Heart right ventricle (tissue), 16 donors: ENCODE results near the gene SART1. TPM values are rescaled to one million over a fixed set of nuclear protein-coding genes. Genes with fewer than 3 reads are reported as not detected.

ENCODE experiments used
- ATAC-seq, 8 donors: fragments of 200-7000 bp; cut with Tn5 transposase; one replicate each; pipeline ENCODE4 v1.9.1; 2020; ENCODE audit warnings: mild to moderate bottlenecking in 8 of 8, moderate library complexity in 8 of 8, moderate number of reproducible peaks in 1 of 8
- DNase-seq, 2 donors: peaks; one replicate each; pipeline ENCODE4 v3.0.0-alpha.2; 2020
- H3K27ac ChIP-seq, 10 donors: fragments of 200-600 bp; sonication (generic) in 2 of 10; one replicate each; pipeline versions ENCODE4 v1.5.0 to v1.8.0; 2020 to 2022; ENCODE audit warnings: mild to moderate bottlenecking in 3 of 10
- H3K27me3 ChIP-seq, 7 donors: fragments of 200-600 bp; one replicate each; pipeline ENCODE4 v1.8.0; 2021 to 2022; ENCODE audit warnings: mild to moderate bottlenecking in 2 of 7
- H3K36me3 ChIP-seq, 9 donors: fragments of 200-600 bp; sonication (generic) in 1 of 9; one replicate each; pipeline versions ENCODE4 v1.5.0 to v1.8.0; 2020 to 2022; ENCODE audit warnings: mild to moderate bottlenecking in 2 of 9
- H3K4me1 ChIP-seq, 9 donors: fragments of 200-600 bp; sonication (generic) in 1 of 9; one replicate each; pipeline versions ENCODE4 v1.5.0 to v1.8.0; 2020 to 2022; ENCODE audit warnings: mild to moderate bottlenecking in 4 of 9
- H3K4me3 ChIP-seq, 10 donors: fragments of 200-600 bp; sonication (generic) in 2 of 10; one replicate each; pipeline versions ENCODE4 v1.5.0 to v1.8.0; 2020 to 2022; ENCODE audit warnings: mild to moderate bottlenecking in 7 of 10, moderate library complexity in 2 of 10
- H3K9me3 ChIP-seq, 11 donors: fragments of 200-600 bp in 10 of 11; sonication (generic) in 2 of 11; one replicate each; pipeline versions ENCODE4 v1.5.0 to v1.8.0; 2013 to 2022; ENCODE audit warnings: mild to moderate bottlenecking in 2 of 11, control low read depth in 1 of 11, moderate library complexity in 1 of 11
- WGBS, 2 donors: extraction: QIAGEN DNeasy Blood & Tissue Kit; methylation state at CpG; one replicate each; pipeline ENCODE4 v1.1.7; 2013; ENCODE audit warnings: inconsistent platforms in 1 of 2; 5-methylcytosine and 5-hydroxymethylcytosine counted together
- intact Hi-C, 10 donors: fragments of 100-400 bp; cut with DNase I; formaldehyde crosslinking; loops; one replicate each; pipeline versions ENCODE4 v1.11.1 to v1.14.2; 2022
- polyA plus RNA-seq, 2 donors: library from polyadenylated mRNA; stranded (reverse); fragments of 200-250 nt; gene quantifications; one replicate each; pipeline ENCODE4 v1.2.3, GENCODE V29; 2013
- total RNA-seq, 10 donors: library from RNA; stranded (reverse); fragmentation: NEBNext Ultra II Directional in 3 of 10; extraction: Animal tissue kit (Norgen Biotek cat#: 25700) in 3 of 10; gene quantifications; one replicate each; pipeline versions ENCODE4 v1.2.1 to v1.2.4, GENCODE V29; 2021 to 2023
- TF ChIP-seq, protein P1 (sequence below), 9 donors: fragments of 200-600 bp; sonication (generic) in 2 of 9; IDR thresholded peaks; one replicate each; pipeline versions ENCODE4 v1.5.0 to v1.8.0; 2021 to 2022; ENCODE audit warnings: antibody characterized with exemption in 9 of 9, mild to moderate bottlenecking in 5 of 9, moderate library complexity in 1 of 9
- donor health status: Arrhythmogenic right ventricular cardiomyopathy.
- donor health status: ischemic (EF 13 %, LVEDD 7.1; RV severe dilation, severe dysfunction).
- donor health status: healthy with polysubstance abuse.
- donor health status: DM: no; HTN: yes; CAD: no.
- donor health status: DM: no; HTN: no; CAD: no.
- donor health status: ischemic (EF 25% LVEDD 6.9; RV normal size, moderate dysfunction).
- donor health status: ischemic (EF 25% LVEDD 5.7; RV mildly dilated, moderate dysfunction).
- donor health status: healthy.
- donor health status: DM: yes; HTN: yes; CAD: no.
- donor health status: Ischemic cardiomyopathy.
- donor health status: ischemic (EF 35%, LVEDD 5.7; RV mildly dilated, moderate dysfunction).
- donor health status: nonischemic (EF 11% LVEDD 7.7; RV severe dilation, severe dysfunction).
- donor health status: DM: yes; HTN: yes; CAD: no.
- donor health status: PGD.
- donor health status: ischemic (EF 29% LVEDD 5.4; RV normal size, mild dysfunction).
- donor health status: nonischemic (EF 23%, LVEDD 6.1; RV moderate dilation, normal function).

SART1 gene
- total and polyA plus RNA-seq, 12 donors, result 26.2 to 160 (median 33.5) TPM

DNA sequence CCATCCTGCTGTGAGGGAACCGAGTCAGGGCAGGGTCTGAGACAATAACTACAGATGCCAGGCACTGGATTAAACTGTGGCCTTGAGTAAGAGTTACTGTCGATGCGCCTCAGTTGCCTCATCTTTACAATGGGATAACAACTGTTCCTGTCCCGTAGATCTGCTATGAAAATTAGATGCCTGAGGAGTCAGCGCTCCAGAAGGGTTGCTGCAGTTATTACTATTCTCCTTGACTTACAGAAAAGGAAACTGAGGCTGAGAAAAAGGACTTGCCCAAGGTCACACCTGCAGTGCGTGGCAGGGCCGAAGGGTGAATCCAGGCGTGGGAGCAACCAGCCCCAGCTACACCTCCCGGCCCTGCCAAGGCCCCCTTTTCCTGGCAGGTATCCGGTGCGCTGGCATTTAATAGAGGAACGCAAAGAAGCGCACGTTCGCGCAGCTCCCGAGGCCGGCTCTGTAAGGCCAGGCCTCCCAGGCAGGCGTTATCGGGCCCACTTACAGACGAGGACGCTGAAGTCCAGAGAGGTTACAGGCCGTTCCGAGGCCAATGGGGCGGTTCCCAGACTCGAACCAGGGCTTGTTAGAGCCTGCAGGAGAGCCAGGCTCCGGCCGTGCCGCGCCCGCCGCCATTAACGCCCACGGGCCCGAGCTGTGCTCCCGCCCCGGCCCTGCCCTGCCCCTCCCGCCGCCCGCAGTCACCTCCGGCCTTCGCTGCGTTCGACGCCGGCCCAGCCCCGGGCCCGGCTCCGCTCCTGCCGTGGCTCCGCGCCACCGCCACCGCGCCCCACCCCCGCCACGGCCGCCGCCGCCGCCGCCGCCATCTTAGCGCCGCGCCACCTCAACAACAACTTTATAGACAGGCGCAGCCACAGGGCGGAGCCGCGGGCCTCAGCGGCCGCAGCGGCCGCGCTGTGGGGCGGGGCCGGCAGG, 43.1 kb upstream of the SART1 start, which contains the start of gene C11orf68:
TSS of gene C11orf68 (minus strand) at position 852 of the 930 bp plus-strand sequence. CDS start at position 821, 31 bp downstream.
- intact Hi-C loops, result loop anchor here in 5 of 10 donors (1.0 to 5.0 kb wide), 8 partner anchors 28 to 346 kb away; partner anchors contain the start of genes SART1 (in 5 of the 5), FIBP (in 4 of the 5), CCDC85B (in 1 of the 5) and FAM89B (in 1 of the 5)
- Histone ChIP-seq H3K4me3 (peak within 1 kb of the TSS; percentile 81 to 100 (median 98)), H3K9me3 (no peaks in the 10 kb centered on the region), H3K27me3 (no peaks in the 10 kb centered on the region), H3K27ac (peak within 1 kb of the TSS; percentile 95 to 99 (median 97)), H3K4me1 (peaks cover 36 to 60% (median 53%) of the 10 kb centered on the region in 9 donors), H3K36me3 (peaks cover 0 to 37% (median 4%) of the 10 kb centered on the region in 9 donors)
- peak in 2 of 8 donors; percentile 0 to 1 for ATAC-seq
- TF ChIP-seq, protein P1, sequence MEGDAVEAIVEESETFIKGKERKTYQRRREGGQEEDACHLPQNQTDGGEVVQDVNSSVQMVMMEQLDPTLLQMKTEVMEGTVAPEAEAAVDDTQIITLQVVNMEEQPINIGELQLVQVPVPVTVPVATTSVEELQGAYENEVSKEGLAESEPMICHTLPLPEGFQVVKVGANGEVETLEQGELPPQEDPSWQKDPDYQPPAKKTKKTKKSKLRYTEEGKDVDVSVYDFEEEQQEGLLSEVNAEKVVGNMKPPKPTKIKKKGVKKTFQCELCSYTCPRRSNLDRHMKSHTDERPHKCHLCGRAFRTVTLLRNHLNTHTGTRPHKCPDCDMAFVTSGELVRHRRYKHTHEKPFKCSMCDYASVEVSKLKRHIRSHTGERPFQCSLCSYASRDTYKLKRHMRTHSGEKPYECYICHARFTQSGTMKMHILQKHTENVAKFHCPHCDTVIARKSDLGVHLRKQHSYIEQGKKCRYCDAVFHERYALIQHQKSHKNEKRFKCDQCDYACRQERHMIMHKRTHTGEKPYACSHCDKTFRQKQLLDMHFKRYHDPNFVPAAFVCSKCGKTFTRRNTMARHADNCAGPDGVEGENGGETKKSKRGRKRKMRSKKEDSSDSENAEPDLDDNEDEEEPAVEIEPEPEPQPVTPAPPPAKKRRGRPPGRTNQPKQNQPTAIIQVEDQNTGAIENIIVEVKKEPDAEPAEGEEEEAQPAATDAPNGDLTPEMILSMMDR (IDR thresholded peaks at IDR 0.05), result no peak
- WGBS, 2 donors, result 4 to 6% methylated on average over 46 to 77 of the region's 77 CpGs
- peak in 1 of 2 donors; percentile 14 for DNase-seq

DNA sequence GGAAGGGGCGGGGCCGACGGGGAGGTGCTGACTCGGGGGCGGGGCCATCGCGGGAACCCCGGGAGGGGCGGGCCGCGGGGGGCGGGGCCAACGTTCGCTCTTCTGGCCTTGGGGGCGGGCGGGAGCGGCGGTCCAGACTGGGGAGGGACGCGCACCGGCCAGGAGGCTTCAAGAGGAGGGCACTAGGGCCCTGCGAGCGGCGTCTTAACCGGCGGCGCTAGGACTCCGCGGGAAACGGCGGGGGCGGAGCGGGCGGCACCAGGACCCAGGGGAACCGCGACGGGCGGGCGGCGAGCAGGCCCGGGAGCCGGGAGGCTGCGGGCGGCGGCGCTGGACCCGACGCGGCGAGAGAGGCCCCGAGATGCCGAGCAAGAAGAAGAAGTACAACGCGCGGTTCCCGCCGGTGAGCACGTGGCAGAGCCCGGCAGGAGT, 42.4 kb upstream of the SART1 start, which contains the start of gene DRAP1:
TSS of gene DRAP1 (plus strand) at position 286 of the 432 bp plus-strand sequence. CDS start at position 362, 76 bp downstream.
- H3K27ac ChIP-seq, result peak within 1 kb of the TSS; percentile 95 to 99 (median 97)
- intact Hi-C loops, result loop anchor here in 5 of 10 donors (1.0 to 5.0 kb wide), 8 partner anchors 28 to 347 kb away; partner anchors contain the start of genes SART1 (in 5 of the 5), FIBP (in 4 of the 5), CCDC85B (in 1 of the 5) and FAM89B (in 1 of the 5)
- peak; percentile 98 to 100 for DNase-seq
- H3K9me3 ChIP-seq, result no peaks in the 10 kb centered on the region
- H3K27me3 ChIP-seq, result no peaks in the 10 kb centered on the region
- peaks cover 36 to 60% (median 53%) of the 10 kb centered on the region in 9 donors for H3K4me1 ChIP-seq
- peak; percentile 91 to 98 (median 95) for ATAC-seq
- H3K36me3 ChIP-seq, result peaks cover 0 to 41% (median 4%) of the 10 kb centered on the region in 9 donors
- peak within 1 kb of the TSS; percentile 81 to 100 (median 98) for H3K4me3 ChIP-seq
- WGBS, 2 donors, result 1 to 2% methylated on average over 36 to 56 of the region's 59 CpGs
- TF ChIP-seq, protein P1 (IDR thresholded peaks at IDR 0.05), result peak in 1 of 9 donors; percentile 19

DNA sequence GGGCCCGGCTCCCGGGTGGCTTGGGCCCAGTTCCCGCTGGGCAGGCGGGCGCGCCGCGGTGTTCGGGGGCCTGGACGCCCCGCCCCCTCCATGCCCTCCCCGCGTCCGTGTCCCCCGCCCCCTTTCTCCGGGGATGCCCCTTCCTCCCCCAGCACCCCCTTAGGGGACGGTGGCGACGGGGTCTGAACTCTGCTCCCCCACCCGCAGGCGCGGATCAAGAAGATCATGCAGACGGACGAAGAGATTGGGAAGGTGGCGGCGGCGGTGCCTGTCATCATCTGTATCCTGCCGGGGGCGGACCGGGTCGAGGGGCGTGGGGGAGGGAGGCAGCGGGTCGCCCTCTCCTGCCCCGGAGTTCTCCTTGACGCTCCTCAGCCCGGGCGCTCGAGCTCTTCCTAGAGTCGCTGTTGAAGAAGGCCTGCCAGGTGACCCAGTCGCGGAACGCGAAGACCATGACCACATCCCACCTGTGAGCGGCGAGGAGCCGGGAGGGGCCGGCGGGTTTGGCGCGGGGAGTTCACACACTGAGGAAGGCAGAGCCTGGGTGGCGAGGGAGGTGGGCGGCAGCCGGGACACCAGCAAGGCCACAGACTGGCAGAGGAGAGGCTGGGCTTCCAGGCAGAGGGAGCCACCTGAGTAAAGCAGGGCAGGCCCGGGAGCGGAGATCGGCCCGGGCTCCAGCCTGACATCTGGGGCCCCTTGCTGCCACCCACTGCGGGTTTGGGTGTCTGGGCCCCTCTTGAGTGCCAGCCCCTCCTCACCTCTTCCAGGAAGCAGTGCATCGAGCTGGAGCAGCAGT, 41.8 kb upstream of the SART1 start:
- 0 to 1% methylated on average over 39 to 60 of the region's 60 CpGs for WGBS, 2 donors
- peaks cover 0 to 42% (median 4%) of the 10 kb centered on the region in 9 donors for H3K36me3 ChIP-seq
- peak overlapping the region; percentile 55 to 100 (median 98) for H3K4me3 ChIP-seq
- DNase-seq (peak in 1 of 2 donors; percentile 52), ATAC-seq (peak; percentile 7 to 46 (median 20))
- H3K27ac ChIP-seq, result peak overlapping the region; percentile 62 to 96 (median 92)
- H3K9me3 ChIP-seq, result no peaks in the 10 kb centered on the region
- no peaks in the 10 kb centered on the region for H3K27me3 ChIP-seq
- intact Hi-C loops, result loop anchor here in 6 of 10 donors (1.0 to 5.0 kb wide), 8 partner anchors 29 to 347 kb away; partner anchors contain the start of genes SART1 (in 6 of the 6), FIBP (in 4 of the 6), CCDC85B (in 1 of the 6) and FAM89B (in 1 of the 6)
- H3K4me1 ChIP-seq, result peaks cover 36 to 58% (median 49%) of the 10 kb centered on the region in 9 donors
- TF ChIP-seq, protein P1 (IDR thresholded peaks at IDR 0.05), result no peak
